IPS-NIHi7 (cell line): Measurements from ENCODE around the gene SLC66A1.
A peak's percentile ranks its signal among the peaks of the same experiment; 100 is the strongest.
"Not testable (repeated sequence)": the region's sequence is repeated elsewhere in the genome, so short reads cannot be mapped to it uniquely, and the experiment has no call there.

Source experiments
- DNase-seq: peaks from one replicate; pipeline ENCODE4 v3.0.0; 2012; ENCODE audit warnings: mixed read lengths; ENCODE audit errors: extremely low spot score

Gene SLC66A1

GRCh38 chr1:19311931-19312781, at the start of gene SLC66A1, which contains the start of gene AKR7A2:
SLC66A1 (plus strand) TSS chr1:19312326; CDS start chr1:19317678, 5,352 bp downstream.
AKR7A2 (minus strand) TSS chr1:19312144; CDS start chr1:19312124, 20 bp downstream.
- peak; percentile 100 for DNase-seq

- no peak for DNase-seq
These were observed 49.4 kb upstream of the SLC66A1 start for GRCh38 chr1:19262744-19263143.

- no peak for DNase-seq
These were observed 43.7 kb upstream of the SLC66A1 start for GRCh38 chr1:19268445-19268844.

GRCh38 chr1:19269427-19270342, 42.4 kb upstream of the SLC66A1 start:
- not testable (repeated sequence) for DNase-seq

- not testable (repeated sequence) for DNase-seq
These were observed 41.8 kb upstream of the SLC66A1 start for GRCh38 chr1:19270343-19270730.

GRCh38 chr1:19272064-19272463, 40.1 kb upstream of the SLC66A1 start:
- DNase-seq, result no peak

- no peak for DNase-seq
These were observed 38.9 kb upstream of the SLC66A1 start for GRCh38 chr1:19273106-19273843.

GRCh38 chr1:19273844-19274531, 38.1 kb upstream of the SLC66A1 start:
- not testable (repeated sequence) for DNase-seq

GRCh38 chr1:19274636-19275035, 37.5 kb upstream of the SLC66A1 start:
- DNase-seq, result no peak

- no peak for DNase-seq
These were observed 28.2 kb upstream of the SLC66A1 start for GRCh38 chr1:19283891-19284290.

GRCh38 chr1:19284881-19285280, 27.2 kb upstream of the SLC66A1 start:
- no peak for DNase-seq

- not testable (repeated sequence) for DNase-seq
These were observed 26.8 kb upstream of the SLC66A1 start for GRCh38 chr1:19285366-19285765.

GRCh38 chr1:19285807-19286206, 26.3 kb upstream of the SLC66A1 start:
- not testable (repeated sequence) for DNase-seq

GRCh38 chr1:19287436-19288185, 24.5 kb upstream of the SLC66A1 start:
- no peak for DNase-seq

GRCh38 chr1:19288324-19289241, 23.5 kb upstream of the SLC66A1 start, which contains the start of gene AKR7A3:
AKR7A3 (minus strand) TSS chr1:19288770; CDS start chr1:19288709, 61 bp downstream.
- DNase-seq, result peak; percentile 77

GRCh38 chr1:19289244-19289643, 22.9 kb upstream of the SLC66A1 start:
- DNase-seq, result no peak

- no peak for DNase-seq
These were observed 17.5 kb upstream of the SLC66A1 start for GRCh38 chr1:19294638-19295037.

- DNase-seq, result no peak
These were observed 11.9 kb upstream of the SLC66A1 start for GRCh38 chr1:19300211-19300610.

GRCh38 chr1:19304081-19304480, 8.0 kb upstream of the SLC66A1 start:
- not testable (repeated sequence) for DNase-seq
